ENCODE results near the gene TPRKB. TPM values are rescaled to one million over a fixed set of nuclear protein-coding genes. Genes with fewer than 3 reads are reported as not detected.
"Not testable (repeated sequence)": the region's sequence is repeated elsewhere in the genome, so short reads cannot be mapped to it uniquely, and the experiment has no call there.

Gene TPRKB
- total RNA-seq, 2 experiments from 2014 or later = 27.0 to 29.0 TPM

GRCh38 chr2:73766349-73766748 lies 29.2 kb upstream of the TPRKB start:
- ChIA-PET CTCF (interaction anchor here (1.0 kb wide), 1 partner anchor 569 kb away, joined by 3 read pairs; no protein-coding TSS in a partner anchor), POLR2A (interaction anchor here (0.7 kb wide), 1 partner anchor 8 kb away, joined by 3 read pairs; no protein-coding TSS in a partner anchor)
- H3K36me3 Mint-ChIP-seq (ENCODE audit: low read depth) = peaks cover 48% of the 10 kb centered on the region
- H3K4me1 Mint-ChIP-seq (ENCODE audit: low read depth) = peaks cover 17% of the 10 kb centered on the region
- H3K27me3 Mint-ChIP-seq = no peaks in the 10 kb centered on the region
- no peak overlapping the region for H3K27ac Mint-ChIP-seq
- TF ChIP-seq CTCF (IDR thresholded peaks at IDR 0.05) = no peak
- no peak overlapping the region for H3K4me3 Mint-ChIP-seq
- DNase-seq = no peak
- no peak for ATAC-seq
- H3K9me3 Mint-ChIP-seq = no peaks in the 10 kb centered on the region
- intact Hi-C loops (cut with micrococcal nuclease) = no loop called here

- no peak for TF ChIP-seq CTCF (IDR thresholded peaks at IDR 0.05)
- intact Hi-C loops (cut with micrococcal nuclease) = no loop called here
- POLR2A ChIA-PET = interaction anchor here (0.6 kb wide), 2 partner anchors 9 to 356 kb away, joined by 3 read pairs; no protein-coding TSS in a partner anchor
- CTCF ChIA-PET = interaction anchor here (0.9 kb wide), 1 partner anchor 16 kb away, joined by 3 read pairs; no protein-coding TSS in a partner anchor
- Mint-ChIP-seq H3K9me3 (no peaks in the 10 kb centered on the region), H3K27me3 (no peaks in the 10 kb centered on the region), H3K4me1 (ENCODE audit: low read depth) (peaks cover 11% of the 10 kb centered on the region), H3K27ac (no peak overlapping the region), H3K36me3 (ENCODE audit: low read depth) (peaks cover 45% of the 10 kb centered on the region), H3K4me3 (no peak overlapping the region)
- no peak for DNase-seq
- no peak for ATAC-seq
Observed at GRCh38 chr2:73764945-73765344, 27.8 kb upstream of the TPRKB start.

GRCh38 chr2:73762571-73762970 lies 25.4 kb upstream of the TPRKB start:
- peaks cover 34% of the 10 kb centered on the region for H3K36me3 Mint-ChIP-seq (ENCODE audit: low read depth)
- no peak overlapping the region for H3K4me3 Mint-ChIP-seq
- no peaks in the 10 kb centered on the region for H3K9me3 Mint-ChIP-seq
- intact Hi-C loops (cut with micrococcal nuclease) = no loop called here
- DNase-seq (no peak), ATAC-seq (no peak)
- ChIA-PET CTCF (interaction anchor here (1.1 kb wide), 1 partner anchor 11 kb away, joined by 3 read pairs; no protein-coding TSS in a partner anchor), POLR2A (no interaction called here)
- peaks cover under 1% of the 10 kb centered on the region for H3K4me1 Mint-ChIP-seq (ENCODE audit: low read depth)
- H3K27me3 Mint-ChIP-seq = no peaks in the 10 kb centered on the region
- H3K27ac Mint-ChIP-seq = no peak overlapping the region
- no peak for TF ChIP-seq CTCF (IDR thresholded peaks at IDR 0.05)

GRCh38 chr2:73759904-73760303 lies 22.8 kb upstream of the TPRKB start:
- H3K9me3 Mint-ChIP-seq = no peaks in the 10 kb centered on the region
- TF ChIP-seq CTCF (IDR thresholded peaks at IDR 0.05) = no peak
- no peaks in the 10 kb centered on the region for H3K27me3 Mint-ChIP-seq
- ATAC-seq (no peak), DNase-seq (no peak)
- H3K36me3 Mint-ChIP-seq (ENCODE audit: low read depth) = peaks cover 26% of the 10 kb centered on the region
- CTCF ChIA-PET = no interaction called here
- no peak overlapping the region for H3K4me3 Mint-ChIP-seq
- H3K4me1 Mint-ChIP-seq (ENCODE audit: low read depth) = no peaks in the 10 kb centered on the region
- POLR2A ChIA-PET = no interaction called here
- intact Hi-C loops (cut with micrococcal nuclease) = no loop called here
- H3K27ac Mint-ChIP-seq = no peak overlapping the region

GRCh38 chr2:73759285-73759764 lies 22.2 kb upstream of the TPRKB start:
- intact Hi-C loops (cut with micrococcal nuclease) = no loop called here
- no peaks in the 10 kb centered on the region for H3K4me1 Mint-ChIP-seq (ENCODE audit: low read depth)
- no peaks in the 10 kb centered on the region for H3K27me3 Mint-ChIP-seq
- ChIA-PET CTCF (no interaction called here), POLR2A (no interaction called here)
- no peak overlapping the region for H3K4me3 Mint-ChIP-seq
- no peak for TF ChIP-seq CTCF (IDR thresholded peaks at IDR 0.05)
- H3K36me3 Mint-ChIP-seq (ENCODE audit: low read depth) = peaks cover 28% of the 10 kb centered on the region
- no peak for ATAC-seq
- no peak for DNase-seq
- no peaks in the 10 kb centered on the region for H3K9me3 Mint-ChIP-seq
- no peak overlapping the region for H3K27ac Mint-ChIP-seq

GRCh38 chr2:73754332-73754731 lies 17.2 kb upstream of the TPRKB start:
- H3K4me3 Mint-ChIP-seq; intact Hi-C loops (cut with micrococcal nuclease); CTCF ChIA-PET; DNase-seq; H3K27me3 Mint-ChIP-seq; H3K9me3 Mint-ChIP-seq; H3K27ac Mint-ChIP-seq; ATAC-seq; H3K4me1 Mint-ChIP-seq (ENCODE audit: low read depth): not testable (repeated sequence)
- H3K36me3 Mint-ChIP-seq (ENCODE audit: low read depth) = peaks cover 17% of the 10 kb centered on the region
- POLR2A ChIA-PET = interaction anchor here (0.6 to 3.2 kb wide), 2 partner anchors 17 to 177 kb away, joined by 3 to 12 read pairs; partner anchors contain the start of gene TPRKB
